ENCODE results near the gene FAM111A.

- TF ChIP-seq POLR2A (IDR thresholded peaks at IDR 0.05), result no peak
- no peak for TF ChIP-seq CTCF (IDR thresholded peaks at IDR 0.05)
- TF ChIP-seq POLR2AphosphoS5 (IDR thresholded peaks at IDR 0.05), result no peak
These were observed 49.9 kb downstream of the FAM111A start for GRCh38 chr11:59192446-59193020.
